Mammary epithelial cell (primary cell): ENCODE measurements around the gene RALGPS1.

Experiments
- EZH2 ChIP-seq: IDR thresholded peaks from 2 replicates; pipeline ENCODE4 v1.6.1; 2012; ENCODE audit warnings: low read length, inconsistent platforms, borderline replicate concordance
- TF ChIP-seq, protein P1 (sequence below), 2 donors: IDR thresholded peaks in 1 of 2; conservative IDR thresholded peaks in 1 of 2; 2 replicates each; pipeline ENCODE4 v1.5.1; 2011 to 2012; ENCODE audit warnings: inconsistent platforms in 2 of 2, low read length in 2 of 2, mild to moderate bottlenecking in 2 of 2, control low read depth in 1 of 2, low read depth in 1 of 2; ENCODE audit not compliant: insufficient read depth in 1 of 2; ENCODE audit errors: extremely low read depth in 1 of 2

DNA sequence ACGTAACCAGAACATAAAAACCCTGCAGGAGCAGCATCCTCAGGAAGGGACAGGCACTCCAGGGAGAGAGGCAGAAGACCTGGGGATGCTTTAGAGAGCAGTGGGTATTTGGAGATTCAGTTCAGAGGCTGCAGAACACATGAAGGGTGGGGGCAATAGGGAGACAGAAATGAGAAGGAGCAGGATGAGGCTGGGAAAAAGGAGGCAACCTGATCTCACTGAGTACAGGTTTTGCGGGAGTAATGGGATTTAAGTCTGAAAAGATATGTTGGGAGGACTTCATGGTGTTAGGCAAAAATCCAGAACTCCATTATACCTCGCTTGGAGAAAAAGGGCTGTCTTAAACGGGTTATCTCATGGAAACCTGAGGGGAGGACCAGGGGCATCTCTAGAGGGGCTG lies 308.7 kb downstream of the RALGPS1 start:
- TF ChIP-seq, protein P1, sequence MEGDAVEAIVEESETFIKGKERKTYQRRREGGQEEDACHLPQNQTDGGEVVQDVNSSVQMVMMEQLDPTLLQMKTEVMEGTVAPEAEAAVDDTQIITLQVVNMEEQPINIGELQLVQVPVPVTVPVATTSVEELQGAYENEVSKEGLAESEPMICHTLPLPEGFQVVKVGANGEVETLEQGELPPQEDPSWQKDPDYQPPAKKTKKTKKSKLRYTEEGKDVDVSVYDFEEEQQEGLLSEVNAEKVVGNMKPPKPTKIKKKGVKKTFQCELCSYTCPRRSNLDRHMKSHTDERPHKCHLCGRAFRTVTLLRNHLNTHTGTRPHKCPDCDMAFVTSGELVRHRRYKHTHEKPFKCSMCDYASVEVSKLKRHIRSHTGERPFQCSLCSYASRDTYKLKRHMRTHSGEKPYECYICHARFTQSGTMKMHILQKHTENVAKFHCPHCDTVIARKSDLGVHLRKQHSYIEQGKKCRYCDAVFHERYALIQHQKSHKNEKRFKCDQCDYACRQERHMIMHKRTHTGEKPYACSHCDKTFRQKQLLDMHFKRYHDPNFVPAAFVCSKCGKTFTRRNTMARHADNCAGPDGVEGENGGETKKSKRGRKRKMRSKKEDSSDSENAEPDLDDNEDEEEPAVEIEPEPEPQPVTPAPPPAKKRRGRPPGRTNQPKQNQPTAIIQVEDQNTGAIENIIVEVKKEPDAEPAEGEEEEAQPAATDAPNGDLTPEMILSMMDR (conservative IDR thresholded peaks at IDR 0.05 in 1 of 2, IDR thresholded peaks at IDR 0.05 in 1 of 2; ENCODE audit: extremely low read depth in 1 of 2, insufficient read depth in 1 of 2, low read depth in 1 of 2, low read length in 2 of 2): no peak
- TF ChIP-seq EZH2: no peak
